Activated naive CD4-positive, alpha-beta T cell treated with anti-CD3 and anti-CD28 coated beads, Interleukin-2, amount 10 ng/mL, durations not matched to agents 7 days and 5 days (primary cell): ENCODE measurements around the gene IL1B.

Source experiments
- CTCF ChIA-PET: fragments of 350-600 bp; sonication (Branson Sonifier 250); formaldehyde crosslinking; loops from one replicate; lab custom pipeline; 2021; ENCODE audit warnings: antibody characterized with exemption; lab: Charles Lee
- DNase-seq: peaks from one replicate; pipeline ENCODE4 v3.0.0-alpha.2; 2020
- H3K27ac Mint-ChIP-seq: one replicate; pipeline ENCODE4 v1.8.0; 2021; ENCODE audit warnings: mild to moderate bottlenecking, moderate library complexity, mixed read lengths
- H3K27me3 Mint-ChIP-seq: one replicate; pipeline ENCODE4 v1.8.0; 2021; ENCODE audit warnings: mild to moderate bottlenecking, mixed read lengths
- H3K36me3 Mint-ChIP-seq: one replicate; pipeline ENCODE4 v1.8.0; 2021; ENCODE audit warnings: mixed read lengths
- H3K4me1 Mint-ChIP-seq: one replicate; pipeline ENCODE4 v1.8.0; 2021; ENCODE audit warnings: mixed read lengths
- H3K4me3 Mint-ChIP-seq: one replicate; pipeline ENCODE4 v1.8.0; 2021; ENCODE audit warnings: mild to moderate bottlenecking, moderate library complexity, mixed read lengths
- H3K9me3 Mint-ChIP-seq: one replicate; pipeline ENCODE4 v1.8.0; 2021; ENCODE audit warnings: mixed read lengths

The IL1B gene

GRCh38 chr2:112817082-112817689 is 19.4 kb downstream of the IL1B start:
- H3K9me3 Mint-ChIP-seq, result no peaks in the 10 kb centered on the region
- H3K4me1 Mint-ChIP-seq, result peaks cover 22% of the 10 kb centered on the region
- CTCF ChIA-PET, result no interaction called here
- no peak overlapping the region for H3K27ac Mint-ChIP-seq
- no peaks in the 10 kb centered on the region for H3K36me3 Mint-ChIP-seq
- H3K27me3 Mint-ChIP-seq, result no peaks in the 10 kb centered on the region
- DNase-seq, result no peak
- no peak overlapping the region for H3K4me3 Mint-ChIP-seq

DNA sequence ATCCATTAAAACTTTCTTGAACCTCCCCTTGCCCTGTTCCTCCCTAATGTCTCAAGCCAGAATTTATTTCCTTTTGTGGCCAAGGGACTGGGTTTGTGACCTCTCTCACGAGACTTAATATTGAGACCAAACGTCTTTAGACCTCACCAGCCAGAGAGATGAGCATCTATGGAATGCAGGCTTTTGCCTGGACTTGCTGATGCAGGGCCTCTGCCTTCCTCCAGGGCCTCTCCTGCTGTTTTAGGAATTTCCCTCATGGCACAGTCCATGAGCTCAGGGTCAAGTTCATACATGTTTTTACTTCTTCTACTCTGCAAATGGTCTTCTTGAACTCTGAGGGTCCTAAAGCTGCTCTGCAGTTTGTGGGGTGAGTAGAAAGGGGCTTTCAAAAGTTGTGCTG is 22.3 kb downstream of the IL1B start:
- peaks cover 11% of the 10 kb centered on the region for H3K9me3 Mint-ChIP-seq
- CTCF ChIA-PET, result no interaction called here
- peaks cover 14% of the 10 kb centered on the region for H3K4me1 Mint-ChIP-seq
- H3K36me3 Mint-ChIP-seq, result peaks cover 2% of the 10 kb centered on the region
- H3K4me3 Mint-ChIP-seq, result no peak overlapping the region
- no peaks in the 10 kb centered on the region for H3K27me3 Mint-ChIP-seq
- no peak for DNase-seq
- no peak overlapping the region for H3K27ac Mint-ChIP-seq

DNA sequence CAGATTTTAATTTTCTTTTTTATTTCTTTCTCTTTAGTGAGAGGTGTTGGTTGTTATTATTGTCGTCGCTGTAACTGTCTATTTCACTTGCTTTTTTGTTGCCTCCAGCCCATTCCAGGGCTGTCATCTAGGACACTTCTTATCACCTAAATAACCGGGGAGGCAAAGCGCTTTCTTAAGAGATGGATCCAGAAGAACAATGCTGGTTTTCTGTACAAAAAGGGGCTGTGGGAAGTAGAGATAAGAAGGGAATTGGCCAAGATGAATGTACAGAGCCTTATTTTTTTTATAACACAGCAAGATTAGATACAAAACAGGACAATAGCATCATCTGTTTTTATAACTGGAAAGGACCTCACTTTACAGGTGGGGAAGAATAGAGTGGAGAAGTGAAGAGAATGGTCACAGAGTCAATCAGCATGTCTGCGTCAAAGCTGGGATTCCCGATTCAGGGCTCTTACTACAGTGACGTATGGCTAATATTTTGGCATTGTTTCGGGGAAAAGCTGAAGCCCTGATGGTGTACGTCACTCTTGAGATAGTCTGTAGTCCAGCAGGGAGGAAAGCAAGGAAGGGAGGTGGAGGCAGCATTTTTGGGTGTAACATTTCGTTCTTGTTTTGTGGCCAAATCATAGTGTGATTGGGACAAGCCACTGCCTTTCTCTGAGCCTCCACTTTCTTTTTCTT is 23.2 kb downstream of the IL1B start:
- Mint-ChIP-seq H3K27me3 (no peaks in the 10 kb centered on the region), H3K9me3 (peaks cover 11% of the 10 kb centered on the region), H3K36me3 (peaks cover 5% of the 10 kb centered on the region), H3K27ac (no peak overlapping the region), H3K4me3 (no peak overlapping the region), H3K4me1 (peaks cover 14% of the 10 kb centered on the region)
- CTCF ChIA-PET, result no interaction called here
- no peak for DNase-seq

GRCh38 chr2:112812318-112813267 is 24.0 kb downstream of the IL1B start:
- Mint-ChIP-seq H3K27me3 (no peaks in the 10 kb centered on the region), H3K9me3 (peaks cover 12% of the 10 kb centered on the region), H3K27ac (no peak overlapping the region), H3K36me3 (peaks cover 5% of the 10 kb centered on the region), H3K4me1 (peaks cover 14% of the 10 kb centered on the region), H3K4me3 (no peak overlapping the region)
- CTCF ChIA-PET, result no interaction called here
- no peak for DNase-seq

- no peak overlapping the region for H3K4me3 Mint-ChIP-seq
- H3K9me3 Mint-ChIP-seq, result peaks cover 19% of the 10 kb centered on the region
- peaks cover 14% of the 10 kb centered on the region for H3K4me1 Mint-ChIP-seq
- H3K27ac Mint-ChIP-seq, result peak overlapping the region; percentile 47
- H3K27me3 Mint-ChIP-seq, result no peaks in the 10 kb centered on the region
- H3K36me3 Mint-ChIP-seq, result peaks cover 5% of the 10 kb centered on the region
- CTCF ChIA-PET, result no interaction called here
- DNase-seq, result no peak
Measured at GRCh38 chr2:112811841-112812306, 24.7 kb downstream of the IL1B start.

DNA sequence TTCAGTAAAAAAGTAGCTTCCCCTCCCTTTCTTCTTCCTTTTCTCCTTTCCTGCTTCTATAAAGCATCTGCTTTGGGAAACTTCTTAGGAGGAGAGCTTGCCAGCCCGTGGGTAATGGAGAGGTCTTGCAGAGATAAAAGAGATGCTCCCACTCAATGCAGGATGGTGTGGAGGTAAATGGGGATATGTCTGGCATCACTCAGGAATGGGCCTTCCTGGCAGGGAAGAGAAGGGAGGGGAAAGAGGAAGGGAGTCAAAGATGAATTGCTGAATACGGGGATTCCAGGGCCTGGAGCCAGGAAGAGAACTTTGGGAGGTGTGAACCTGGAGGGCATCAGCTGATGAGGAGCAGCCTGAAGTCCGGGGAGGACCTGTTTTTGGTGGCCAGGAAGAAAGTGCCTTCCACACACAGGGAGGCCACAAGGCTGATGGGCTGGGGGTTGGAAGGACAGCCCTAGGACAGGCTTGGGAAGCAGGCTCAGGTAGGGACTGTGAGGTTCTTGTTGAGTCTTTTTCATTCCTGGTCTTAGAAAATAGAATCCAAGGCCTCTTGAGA is 25.2 kb downstream of the IL1B start:
- no peak for DNase-seq
- CTCF ChIA-PET, result interaction anchor here (1.0 kb wide), 2 partner anchors 26 to 74 kb away, joined by 3 read pairs; no protein-coding TSS in a partner anchor
- Mint-ChIP-seq H3K27me3 (no peaks in the 10 kb centered on the region), H3K36me3 (peaks cover 7% of the 10 kb centered on the region), H3K27ac (peak overlapping the region; percentile 47), H3K4me3 (no peak overlapping the region), H3K4me1 (peaks cover 14% of the 10 kb centered on the region), H3K9me3 (peaks cover 22% of the 10 kb centered on the region)

DNA sequence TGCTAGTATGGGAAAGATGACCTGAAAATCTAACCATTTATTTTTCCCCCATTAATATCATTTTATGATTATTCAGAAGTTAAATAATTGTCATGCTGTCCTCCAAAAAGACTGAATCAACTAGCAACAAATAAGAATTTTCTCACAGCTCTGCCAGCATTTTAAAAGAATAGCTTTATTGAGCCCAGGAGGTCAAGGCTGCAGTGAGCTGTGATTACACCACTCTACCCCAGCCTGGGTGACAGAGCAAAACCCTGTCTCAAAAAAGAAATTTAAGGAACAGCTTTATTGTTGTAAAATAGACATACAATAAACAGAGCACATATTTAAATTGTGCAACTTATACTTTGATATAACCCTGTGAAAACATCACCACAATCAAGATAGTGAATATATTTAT is 27.5 kb downstream of the IL1B start:
- Mint-ChIP-seq H3K36me3 (peaks cover 13% of the 10 kb centered on the region), H3K4me1 (peaks cover 24% of the 10 kb centered on the region), H3K4me3 (no peak overlapping the region), H3K9me3 (peaks cover 22% of the 10 kb centered on the region), H3K27ac (no peak overlapping the region), H3K27me3 (no peaks in the 10 kb centered on the region)
- no peak for DNase-seq
- CTCF ChIA-PET, result no interaction called here

- Mint-ChIP-seq H3K27me3 (no peaks in the 10 kb centered on the region), H3K4me3 (no peak overlapping the region), H3K36me3 (peaks cover 13% of the 10 kb centered on the region), H3K9me3 (peaks cover 22% of the 10 kb centered on the region), H3K27ac (no peak overlapping the region), H3K4me1 (peaks cover 39% of the 10 kb centered on the region)
- no peak for DNase-seq
- CTCF ChIA-PET, result interaction anchor here (0.7 kb wide), 2 partner anchors 58 to 163 kb away, joined by 3 to 4 read pairs; no protein-coding TSS in a partner anchor
Measured at GRCh38 chr2:112807233-112807807, 29.3 kb downstream of the IL1B start.

- Mint-ChIP-seq H3K27ac (no peak overlapping the region), H3K9me3 (peaks cover 16% of the 10 kb centered on the region), H3K4me1 (peaks cover 37% of the 10 kb centered on the region), H3K27me3 (peaks cover 3% of the 10 kb centered on the region), H3K36me3 (peaks cover 13% of the 10 kb centered on the region), H3K4me3 (no peak overlapping the region)
- DNase-seq, result no peak
- CTCF ChIA-PET, result no interaction called here
Measured at GRCh38 chr2:112805542-112805941, 31.0 kb downstream of the IL1B start.

- DNase-seq, result no peak
- Mint-ChIP-seq H3K9me3 (peaks cover 11% of the 10 kb centered on the region), H3K4me3 (no peak overlapping the region), H3K27me3 (peaks cover 7% of the 10 kb centered on the region), H3K27ac (peak overlapping the region; percentile 56), H3K36me3 (peaks cover 11% of the 10 kb centered on the region), H3K4me1 (peaks cover 47% of the 10 kb centered on the region)
- CTCF ChIA-PET, result interaction anchor here (1.3 kb wide), 1 partner anchor 81 kb away, joined by 3 read pairs; no protein-coding TSS in a partner anchor
Measured at GRCh38 chr2:112803691-112804521, 32.7 kb downstream of the IL1B start.

GRCh38 chr2:112800881-112801583 is 35.5 kb downstream of the IL1B start:
- Mint-ChIP-seq H3K4me3 (no peak overlapping the region), H3K27me3 (peaks cover 10% of the 10 kb centered on the region), H3K9me3 (no peaks in the 10 kb centered on the region), H3K36me3 (peaks cover 6% of the 10 kb centered on the region), H3K4me1 (peaks cover 49% of the 10 kb centered on the region), H3K27ac (no peak overlapping the region)
- CTCF ChIA-PET, result no interaction called here
- DNase-seq, result no peak

DNA sequence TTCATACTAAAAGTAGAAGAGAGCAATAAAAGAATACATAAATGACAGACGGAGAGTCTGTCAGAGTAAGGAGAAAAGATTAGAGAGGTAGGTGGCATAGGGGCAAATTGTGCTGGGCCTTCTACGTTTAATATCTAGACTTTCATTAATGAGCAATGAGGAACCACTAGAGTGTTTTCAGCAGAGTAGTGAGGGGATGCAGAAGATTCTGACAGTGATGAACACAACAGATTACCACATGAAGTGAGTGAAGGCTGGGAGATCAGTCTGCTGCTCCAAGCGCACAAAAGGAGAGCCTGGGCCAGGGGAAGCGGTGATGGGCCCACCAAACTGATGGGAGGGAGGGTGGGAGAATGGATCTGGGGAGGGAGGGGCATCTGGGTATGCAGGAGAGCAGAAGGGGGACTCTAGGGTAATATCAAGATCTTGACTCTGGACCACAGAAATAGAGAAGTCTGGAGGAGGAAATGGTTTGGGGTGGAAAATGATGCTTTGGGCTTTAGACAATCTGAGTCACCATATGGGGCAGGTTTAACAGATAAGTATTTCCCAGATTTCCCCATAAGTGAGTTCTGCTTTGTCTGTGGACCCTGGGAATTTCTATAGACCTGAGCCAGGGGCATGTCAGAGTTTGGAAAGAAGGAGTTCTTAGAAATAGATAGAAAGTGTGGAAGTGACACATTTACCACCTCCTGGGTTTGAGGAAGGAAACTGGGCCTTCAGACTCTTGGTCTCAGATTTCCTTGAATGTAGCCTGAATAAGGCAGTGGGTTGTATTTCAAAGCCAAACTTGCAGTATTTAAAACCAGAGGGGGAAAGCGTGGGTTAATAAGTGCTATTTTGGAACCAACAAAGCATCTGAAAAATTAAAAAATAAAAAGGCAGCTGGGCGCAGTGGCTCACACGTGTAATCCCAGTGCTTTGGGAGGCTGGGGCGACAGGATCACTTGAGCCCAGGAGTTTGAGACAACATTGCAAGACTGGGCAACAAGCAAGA is 37.3 kb downstream of the IL1B start:
- Mint-ChIP-seq H3K9me3 (no peaks in the 10 kb centered on the region), H3K4me3 (no peak overlapping the region), H3K4me1 (peaks cover 48% of the 10 kb centered on the region), H3K27me3 (peaks cover 10% of the 10 kb centered on the region), H3K36me3 (peaks cover 4% of the 10 kb centered on the region), H3K27ac (peak overlapping the region; percentile 33)
- DNase-seq, result no peak
- CTCF ChIA-PET, result no interaction called here
